ENCODE results near the gene GAREM1. TPM values are rescaled to one million over a fixed set of nuclear protein-coding genes. Genes with fewer than 3 reads are reported as not detected.
A peak's percentile ranks its signal among the peaks of the same experiment; 100 is the strongest.
"Not testable (repeated sequence)": the region's sequence is repeated elsewhere in the genome, so short reads cannot be mapped to it uniquely, and the experiment has no call there.

Gene GAREM1
- total RNA-seq: 11.0 and 11.4 TPM in 2 replicates
- long read RNA-seq, partial matches to known transcripts: 3 of 8 reads
- long read RNA-seq, other reads (novel, unspliced or antisense): 4 of 8 reads

GRCh38 chr18:32470714-32471633 is at the start of gene GAREM1:
Gene GAREM1 (minus strand): TSS chr18:32470882. CDS start chr18:32470428, 454 bp downstream.
- Mint-ChIP-seq H3K4me1 (ENCODE audit: low read depth) (peaks cover 27% of the 10 kb centered on the region), H3K36me3 (ENCODE audit: insufficient read depth) (no peaks in the 10 kb centered on the region), H3K27ac (peak within 1 kb of the TSS; percentile 90), H3K9me3 (ENCODE audit: low read depth) (no peaks in the 10 kb centered on the region), H3K4me3 (ENCODE audit: low read depth) (peak within 1 kb of the TSS; percentile 91), H3K27me3 (peaks cover 23% of the 10 kb centered on the region)
- TF ChIP-seq CTCF (IDR thresholded peaks at IDR 0.05; ENCODE audit: unreplicated experiment): peak; percentile 64
- DNase-seq (ENCODE audit: low spot score, unreplicated experiment): peak; percentile 92

- TF ChIP-seq CTCF (IDR thresholded peaks at IDR 0.05; ENCODE audit: unreplicated experiment): no peak
- Mint-ChIP-seq H3K4me1 (ENCODE audit: low read depth) (peaks cover 3% of the 10 kb centered on the region), H3K27ac (no peak overlapping the region), H3K9me3 (ENCODE audit: low read depth) (peaks cover 6% of the 10 kb centered on the region), H3K36me3 (ENCODE audit: insufficient read depth) (no peaks in the 10 kb centered on the region), H3K4me3 (ENCODE audit: low read depth) (no peak overlapping the region), H3K27me3 (peaks cover 10% of the 10 kb centered on the region)
- DNase-seq (ENCODE audit: low spot score, unreplicated experiment): no peak
These were observed 40.5 kb upstream of the GAREM1 start for GRCh38 chr18:32511147-32511546.

GRCh38 chr18:32509111-32509510 is 38.4 kb upstream of the GAREM1 start:
- H3K4me1 Mint-ChIP-seq (ENCODE audit: low read depth): no peaks in the 10 kb centered on the region
- peaks cover 10% of the 10 kb centered on the region for H3K27me3 Mint-ChIP-seq
- no peak for DNase-seq (ENCODE audit: low spot score, unreplicated experiment)
- TF ChIP-seq CTCF (IDR thresholded peaks at IDR 0.05; ENCODE audit: unreplicated experiment): no peak
- H3K9me3 Mint-ChIP-seq (ENCODE audit: low read depth): peaks cover 3% of the 10 kb centered on the region
- H3K36me3 Mint-ChIP-seq (ENCODE audit: insufficient read depth): no peaks in the 10 kb centered on the region
- H3K27ac Mint-ChIP-seq: no peak overlapping the region
- no peak overlapping the region for H3K4me3 Mint-ChIP-seq (ENCODE audit: low read depth)

- DNase-seq (ENCODE audit: low spot score, unreplicated experiment): no peak
- TF ChIP-seq CTCF (IDR thresholded peaks at IDR 0.05; ENCODE audit: unreplicated experiment): no peak
- Mint-ChIP-seq H3K4me1 (ENCODE audit: low read depth) (no peaks in the 10 kb centered on the region), H3K27me3 (peaks cover 8% of the 10 kb centered on the region), H3K36me3 (ENCODE audit: insufficient read depth) (no peaks in the 10 kb centered on the region), H3K9me3 (ENCODE audit: low read depth) (no peaks in the 10 kb centered on the region), H3K4me3 (ENCODE audit: low read depth) (no peak overlapping the region), H3K27ac (no peak overlapping the region)
These were observed 36.4 kb upstream of the GAREM1 start for GRCh38 chr18:32507093-32507492.

GRCh38 chr18:32502014-32502413 is 31.3 kb upstream of the GAREM1 start:
- DNase-seq (ENCODE audit: low spot score, unreplicated experiment): no peak
- H3K27ac Mint-ChIP-seq: no peak overlapping the region
- no peak overlapping the region for H3K4me3 Mint-ChIP-seq (ENCODE audit: low read depth)
- peaks cover 11% of the 10 kb centered on the region for H3K9me3 Mint-ChIP-seq (ENCODE audit: low read depth)
- H3K36me3 Mint-ChIP-seq (ENCODE audit: insufficient read depth): no peaks in the 10 kb centered on the region
- TF ChIP-seq CTCF (IDR thresholded peaks at IDR 0.05; ENCODE audit: unreplicated experiment): no peak
- no peaks in the 10 kb centered on the region for H3K27me3 Mint-ChIP-seq
- no peaks in the 10 kb centered on the region for H3K4me1 Mint-ChIP-seq (ENCODE audit: low read depth)

GRCh38 chr18:32501242-32501641 is 30.6 kb upstream of the GAREM1 start:
- not testable (repeated sequence) for H3K4me3 Mint-ChIP-seq (ENCODE audit: low read depth); H3K27me3 Mint-ChIP-seq; H3K36me3 Mint-ChIP-seq (ENCODE audit: insufficient read depth); H3K4me1 Mint-ChIP-seq (ENCODE audit: low read depth); DNase-seq (ENCODE audit: low spot score, unreplicated experiment); H3K27ac Mint-ChIP-seq
- peaks cover 17% of the 10 kb centered on the region for H3K9me3 Mint-ChIP-seq (ENCODE audit: low read depth)

Data from progenitor cell of endocrine pancreas (in vitro differentiated cells).